Choroid plexus epithelial cell (primary cell): ENCODE data around the gene CFAP53.

Experiments
- DNase-seq: peaks from one replicate; pipeline ENCODE4 v3.0.0-alpha.2; 2010; ENCODE audit warnings: low read depth
- H3K4me3 ChIP-seq: 2 replicates; pipeline ENCODE4 v1.5.1; 2011; ENCODE audit warnings: low read depth, mild to moderate bottlenecking, control low read depth, low read length, moderate library complexity
- CTCF ChIP-seq: conservative IDR thresholded peaks from 2 replicates; pipeline ENCODE4 v1.5.1; 2011; ENCODE audit warnings: low read depth, mild to moderate bottlenecking, control low read depth, inconsistent platforms, low read length, moderate library complexity

CFAP53 gene

GRCh38 chr18:50287028-50287440 is 20.7 kb upstream of the CFAP53 start:
- TF ChIP-seq CTCF: no peak
- peak overlapping the region; percentile 94 for H3K4me3 ChIP-seq
- no peak for DNase-seq

GRCh38 chr18:50286391-50287027 is 20.2 kb upstream of the CFAP53 start:
- H3K4me3 ChIP-seq: peak overlapping the region; percentile 94
- peak; percentile 27 for DNase-seq
- TF ChIP-seq CTCF: no peak

- no peak for TF ChIP-seq CTCF
- DNase-seq: no peak
- no peak overlapping the region for H3K4me3 ChIP-seq
Observed at GRCh38 chr18:50285631-50286321, 19.5 kb upstream of the CFAP53 start.

GRCh38 chr18:50285071-50285470 is 18.8 kb upstream of the CFAP53 start:
- no peak for TF ChIP-seq CTCF
- no peak for DNase-seq
- no peak overlapping the region for H3K4me3 ChIP-seq

- no peak for TF ChIP-seq CTCF
- H3K4me3 ChIP-seq: no peak overlapping the region
- no peak for DNase-seq
Observed at GRCh38 chr18:50284255-50284885, 18.1 kb upstream of the CFAP53 start.

GRCh38 chr18:50283469-50284209 is 17.3 kb upstream of the CFAP53 start:
- no peak for TF ChIP-seq CTCF
- H3K4me3 ChIP-seq: no peak overlapping the region
- DNase-seq: no peak
